Measurements from ENCODE around the gene FRA10AC1. TPM values are rescaled to one million over a fixed set of nuclear protein-coding genes. Genes with fewer than 3 reads are reported as not detected.

The FRA10AC1 gene
- total and polyA plus RNA-seq, 10 of the 15 experiments (the other 5 are each of a cell fraction or from before 2014, with no cell fraction given): 5.3 to 18.1 (median 9.9) TPM

DNA sequence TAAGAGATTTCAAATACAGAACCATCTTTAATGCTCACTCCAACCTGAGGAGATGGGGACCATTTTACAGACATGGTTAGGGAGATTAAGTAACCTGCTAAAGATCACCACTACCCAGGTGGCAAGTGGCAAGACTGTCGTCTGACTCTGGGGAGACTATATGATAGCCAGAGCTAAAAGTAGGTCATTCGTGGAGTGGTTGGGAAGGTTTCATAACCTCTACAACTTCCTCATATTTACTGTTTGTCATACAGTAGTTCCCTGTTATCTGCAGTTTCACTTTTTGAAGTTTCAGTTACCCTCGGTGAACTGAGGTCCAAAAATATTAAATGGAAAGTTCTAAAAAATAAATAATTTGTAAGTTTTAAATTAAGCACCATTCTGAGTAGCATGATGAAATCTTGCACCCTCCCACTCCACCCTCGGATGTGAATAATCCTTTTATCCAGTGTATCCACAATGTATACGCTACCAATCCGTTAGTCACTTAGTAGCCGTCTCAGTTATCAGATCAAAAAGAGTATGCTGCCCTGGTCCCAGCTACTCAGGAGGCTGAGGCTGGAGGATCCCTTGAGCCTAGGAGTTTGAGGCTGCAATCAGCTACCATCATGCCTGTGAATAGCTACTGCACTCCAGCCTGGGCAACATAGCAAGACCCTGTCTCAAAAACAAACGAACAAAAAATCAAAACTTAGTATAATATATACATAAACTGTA is 40.4 kb upstream of the FRA10AC1 start (continued):
- TF ChIP-seq NR2C2 (IDR thresholded peaks at IDR 0.05; ENCODE audit: borderline replicate concordance, control insufficient read depth, insufficient read length, low read depth) (no peak), ZNF207 (IDR thresholded peaks at IDR 0.05; ENCODE audit: borderline replicate concordance) (no peak), MYC (IDR thresholded peaks at IDR 0.05; ENCODE audit: insufficient read depth, insufficient read length, insufficient replicate concordance, low read length, severe bottlenecking) (no peak), SPI1 (IDR thresholded peaks at IDR 0.05; ENCODE audit: borderline replicate concordance, insufficient read depth, low read depth, low read length) (peak; percentile 29; the same call in 1 of the 2 replicates), RCOR1 (conservative IDR thresholded peaks at IDR 0.05; ENCODE audit: low read depth, low read length) (no peak), NFYB (IDR thresholded peaks at IDR 0.05; ENCODE audit: insufficient read depth, low read depth, low read length) (no peak), FOS (IDR thresholded peaks at IDR 0.05; ENCODE audit: borderline replicate concordance, extremely low read depth, insufficient read length) (no peak), CEBPB (IDR thresholded peaks at IDR 0.05; ENCODE audit: borderline replicate concordance in 1 of 2, low read depth in 2 of 2, low read length in 2 of 2) (no peak)
- TF ChIP-seq, protein P1, sequence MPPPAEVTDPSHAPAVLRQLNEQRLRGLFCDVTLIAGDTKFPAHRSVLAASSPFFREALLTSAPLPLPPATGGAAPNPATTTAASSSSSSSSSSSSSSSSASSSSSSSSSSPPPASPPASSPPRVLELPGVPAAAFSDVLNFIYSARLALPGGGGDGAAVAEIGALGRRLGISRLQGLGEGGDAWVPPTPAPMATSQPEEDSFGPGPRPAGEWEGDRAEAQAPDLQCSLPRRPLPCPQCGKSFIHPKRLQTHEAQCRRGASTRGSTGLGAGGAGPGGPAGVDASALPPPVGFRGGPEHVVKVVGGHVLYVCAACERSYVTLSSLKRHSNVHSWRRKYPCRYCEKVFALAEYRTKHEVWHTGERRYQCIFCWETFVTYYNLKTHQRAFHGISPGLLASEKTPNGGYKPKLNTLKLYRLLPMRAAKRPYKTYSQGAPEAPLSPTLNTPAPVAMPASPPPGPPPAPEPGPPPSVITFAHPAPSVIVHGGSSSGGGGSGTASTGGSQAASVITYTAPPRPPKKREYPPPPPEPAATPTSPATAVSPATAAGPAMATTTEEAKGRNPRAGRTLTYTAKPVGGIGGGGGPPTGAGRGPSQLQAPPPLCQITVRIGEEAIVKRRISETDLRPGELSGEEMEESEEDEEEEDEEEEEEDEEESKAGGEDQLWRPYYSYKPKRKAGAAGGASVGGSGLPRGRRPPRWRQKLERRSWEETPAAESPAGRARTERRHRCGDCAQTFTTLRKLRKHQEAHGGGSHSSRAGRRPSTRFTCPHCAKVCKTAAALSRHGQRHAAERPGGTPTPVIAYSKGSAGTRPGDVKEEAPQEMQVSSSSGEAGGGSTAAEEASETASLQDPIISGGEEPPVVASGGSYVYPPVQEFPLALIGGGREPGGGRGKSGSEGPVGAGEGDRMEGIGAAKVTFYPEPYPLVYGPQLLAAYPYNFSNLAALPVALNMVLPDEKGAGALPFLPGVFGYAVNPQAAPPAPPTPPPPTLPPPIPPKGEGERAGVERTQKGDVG (CRISPR knock-in tag; IDR thresholded peaks at IDR 0.05): no peak
- TF ChIP-seq, protein P2, sequence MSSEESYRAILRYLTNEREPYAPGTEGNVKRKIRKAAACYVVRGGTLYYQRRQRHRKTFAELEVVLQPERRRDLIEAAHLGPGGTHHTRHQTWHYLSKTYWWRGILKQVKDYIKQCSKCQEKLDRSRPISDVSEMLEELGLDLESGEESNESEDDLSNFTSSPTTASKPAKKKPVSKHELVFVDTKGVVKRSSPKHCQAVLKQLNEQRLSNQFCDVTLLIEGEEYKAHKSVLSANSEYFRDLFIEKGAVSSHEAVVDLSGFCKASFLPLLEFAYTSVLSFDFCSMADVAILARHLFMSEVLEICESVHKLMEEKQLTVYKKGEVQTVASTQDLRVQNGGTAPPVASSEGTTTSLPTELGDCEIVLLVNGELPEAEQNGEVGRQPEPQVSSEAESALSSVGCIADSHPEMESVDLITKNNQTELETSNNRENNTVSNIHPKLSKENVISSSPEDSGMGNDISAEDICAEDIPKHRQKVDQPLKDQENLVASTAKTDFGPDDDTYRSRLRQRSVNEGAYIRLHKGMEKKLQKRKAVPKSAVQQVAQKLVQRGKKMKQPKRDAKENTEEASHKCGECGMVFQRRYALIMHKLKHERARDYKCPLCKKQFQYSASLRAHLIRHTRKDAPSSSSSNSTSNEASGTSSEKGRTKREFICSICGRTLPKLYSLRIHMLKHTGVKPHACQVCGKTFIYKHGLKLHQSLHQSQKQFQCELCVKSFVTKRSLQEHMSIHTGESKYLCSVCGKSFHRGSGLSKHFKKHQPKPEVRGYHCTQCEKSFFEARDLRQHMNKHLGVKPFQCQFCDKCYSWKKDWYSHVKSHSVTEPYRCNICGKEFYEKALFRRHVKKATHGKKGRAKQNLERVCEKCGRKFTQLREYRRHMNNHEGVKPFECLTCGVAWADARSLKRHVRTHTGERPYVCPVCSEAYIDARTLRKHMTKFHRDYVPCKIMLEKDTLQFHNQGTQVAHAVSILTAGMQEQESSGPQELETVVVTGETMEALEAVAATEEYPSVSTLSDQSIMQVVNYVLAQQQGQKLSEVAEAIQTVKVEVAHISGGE (CRISPR knock-in tag; IDR thresholded peaks at IDR 0.05): no peak
- TF ChIP-seq, protein P3, sequence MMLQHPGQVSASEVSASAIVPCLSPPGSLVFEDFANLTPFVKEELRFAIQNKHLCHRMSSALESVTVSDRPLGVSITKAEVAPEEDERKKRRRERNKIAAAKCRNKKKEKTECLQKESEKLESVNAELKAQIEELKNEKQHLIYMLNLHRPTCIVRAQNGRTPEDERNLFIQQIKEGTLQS (IDR thresholded peaks at IDR 0.05; ENCODE audit: borderline replicate concordance, extremely low read depth, low read depth, low read length): no peak
- TF ChIP-seq, protein P4, sequence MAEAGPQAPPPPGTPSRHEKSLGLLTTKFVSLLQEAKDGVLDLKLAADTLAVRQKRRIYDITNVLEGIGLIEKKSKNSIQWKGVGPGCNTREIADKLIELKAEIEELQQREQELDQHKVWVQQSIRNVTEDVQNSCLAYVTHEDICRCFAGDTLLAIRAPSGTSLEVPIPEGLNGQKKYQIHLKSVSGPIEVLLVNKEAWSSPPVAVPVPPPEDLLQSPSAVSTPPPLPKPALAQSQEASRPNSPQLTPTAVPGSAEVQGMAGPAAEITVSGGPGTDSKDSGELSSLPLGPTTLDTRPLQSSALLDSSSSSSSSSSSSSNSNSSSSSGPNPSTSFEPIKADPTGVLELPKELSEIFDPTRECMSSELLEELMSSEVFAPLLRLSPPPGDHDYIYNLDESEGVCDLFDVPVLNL (IDR thresholded peaks at IDR 0.05; ENCODE audit: low read depth, low read length): no peak
- TF ChIP-seq, protein P5, sequence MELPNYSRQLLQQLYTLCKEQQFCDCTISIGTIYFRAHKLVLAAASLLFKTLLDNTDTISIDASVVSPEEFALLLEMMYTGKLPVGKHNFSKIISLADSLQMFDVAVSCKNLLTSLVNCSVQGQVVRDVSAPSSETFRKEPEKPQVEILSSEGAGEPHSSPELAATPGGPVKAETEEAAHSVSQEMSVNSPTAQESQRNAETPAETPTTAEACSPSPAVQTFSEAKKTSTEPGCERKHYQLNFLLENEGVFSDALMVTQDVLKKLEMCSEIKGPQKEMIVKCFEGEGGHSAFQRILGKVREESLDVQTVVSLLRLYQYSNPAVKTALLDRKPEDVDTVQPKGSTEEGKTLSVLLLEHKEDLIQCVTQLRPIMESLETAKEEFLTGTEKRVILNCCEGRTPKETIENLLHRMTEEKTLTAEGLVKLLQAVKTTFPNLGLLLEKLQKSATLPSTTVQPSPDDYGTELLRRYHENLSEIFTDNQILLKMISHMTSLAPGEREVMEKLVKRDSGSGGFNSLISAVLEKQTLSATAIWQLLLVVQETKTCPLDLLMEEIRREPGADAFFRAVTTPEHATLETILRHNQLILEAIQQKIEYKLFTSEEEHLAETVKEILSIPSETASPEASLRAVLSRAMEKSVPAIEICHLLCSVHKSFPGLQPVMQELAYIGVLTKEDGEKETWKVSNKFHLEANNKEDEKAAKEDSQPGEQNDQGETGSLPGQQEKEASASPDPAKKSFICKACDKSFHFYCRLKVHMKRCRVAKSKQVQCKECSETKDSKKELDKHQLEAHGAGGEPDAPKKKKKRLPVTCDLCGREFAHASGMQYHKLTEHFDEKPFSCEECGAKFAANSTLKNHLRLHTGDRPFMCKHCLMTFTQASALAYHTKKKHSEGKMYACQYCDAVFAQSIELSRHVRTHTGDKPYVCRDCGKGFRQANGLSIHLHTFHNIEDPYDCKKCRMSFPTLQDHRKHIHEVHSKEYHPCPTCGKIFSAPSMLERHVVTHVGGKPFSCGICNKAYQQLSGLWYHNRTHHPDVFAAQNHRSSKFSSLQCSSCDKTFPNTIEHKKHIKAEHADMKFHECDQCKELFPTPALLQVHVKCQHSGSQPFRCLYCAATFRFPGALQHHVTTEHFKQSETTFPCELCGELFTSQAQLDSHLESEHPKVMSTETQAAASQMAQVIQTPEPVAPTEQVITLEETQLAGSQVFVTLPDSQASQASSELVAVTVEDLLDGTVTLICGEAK (IDR thresholded peaks at IDR 0.05; ENCODE audit: borderline replicate concordance): no peak
